CD14-positive monocyte (primary cell): ENCODE measurements around the gene SLC4A1. TPM values are rescaled to one million over a fixed set of nuclear protein-coding genes. Genes with fewer than 3 reads are reported as not detected.

Source experiments
- DNase-seq, 3 donors: peaks; one replicate each; pipeline ENCODE4 v3.0.0-alpha.2; 2011 to 2022
- H2AFZ ChIP-seq: 2 replicates; pipeline ENCODE4 v1.6.0; 2012; ENCODE audit warnings: mild to moderate bottlenecking, low read depth, low read length, inconsistent platforms; ENCODE audit not compliant: insufficient read depth, poor library complexity, severe bottlenecking
- H3K27ac ChIP-seq, 2 donors: 1 replicate in 1 of 2; 2 replicates in 1 of 2; pipeline ENCODE4 v1.5.1; 2012 to 2013; ENCODE audit warnings: low read length in 2 of 2, control low read depth in 1 of 2, inconsistent platforms in 1 of 2, low read depth in 1 of 2, mild to moderate bottlenecking in 1 of 2
- H3K27me3 ChIP-seq, 2 donors: one replicate each; pipeline versions ENCODE4 v1.6.0 to v1.6.1; 2011 to 2013; ENCODE audit warnings: low read length in 2 of 2; ENCODE audit not compliant: control insufficient read depth in 2 of 2, insufficient read depth in 2 of 2
- H3K36me3 ChIP-seq, 2 donors: replicated peaks in 1 of 2; 1 replicate in 1 of 2; 2 replicates in 1 of 2; pipeline versions ENCODE4 v1.5.1 to v1.6.1; 2012 to 2013; ENCODE audit warnings: low read length in 2 of 2, control low read depth in 1 of 2, inconsistent platforms in 1 of 2, mild to moderate bottlenecking in 1 of 2; ENCODE audit not compliant: insufficient read depth in 2 of 2, control insufficient read depth in 1 of 2
- H3K4me1 ChIP-seq, 2 donors: 1 replicate in 1 of 2; 2 replicates in 1 of 2; pipeline versions ENCODE4 v1.5.1 to v1.6.1; 2012 to 2013; ENCODE audit warnings: low read length in 2 of 2, control low read depth in 1 of 2, inconsistent platforms in 1 of 2, mild to moderate bottlenecking in 1 of 2, moderate library complexity in 1 of 2; ENCODE audit not compliant: insufficient read depth in 2 of 2, control insufficient read depth in 1 of 2
- H3K4me2 ChIP-seq: replicated peaks from 2 replicates; pipeline ENCODE3; 2012; ENCODE audit warnings: low read length, moderate library complexity, mild to moderate bottlenecking; ENCODE audit not compliant: poor library complexity, severe bottlenecking; ENCODE audit errors: extremely low read depth
- H3K4me3 ChIP-seq, 3 experiments: fragments of 200-600 bp in 1 of 3; sonication (generic) in 1 of 3; replicated peaks in 1 of 3; 1 replicate in 2 of 3; 2 replicates in 1 of 3; pipeline ENCODE4 v1.5.1; 2011 to 2013; ENCODE audit warnings: low read length in 3 of 3, mild to moderate bottlenecking in 3 of 3, control low read depth in 2 of 3, low read depth in 2 of 3, inconsistent platforms in 1 of 3, moderate library complexity in 1 of 3
- H3K79me2 ChIP-seq: 2 replicates; pipeline ENCODE4 v1.6.0; 2012; ENCODE audit warnings: mild to moderate bottlenecking, control low read depth, inconsistent platforms, low read length, moderate library complexity; ENCODE audit not compliant: insufficient read depth
- H3K9ac ChIP-seq: 2 replicates; pipeline ENCODE4 v1.6.0; 2017; ENCODE audit warnings: low read length, mild to moderate bottlenecking; ENCODE audit not compliant: insufficient read depth, poor library complexity, severe bottlenecking
- H3K9me3 ChIP-seq, 2 donors: replicated peaks in 1 of 2; 1 replicate in 1 of 2; 2 replicates in 1 of 2; pipeline versions ENCODE4 v1.5.1 to v1.6.1; 2012 to 2013; ENCODE audit warnings: low read length in 2 of 2, control low read depth in 1 of 2; ENCODE audit not compliant: control insufficient read depth in 1 of 2, insufficient read depth in 1 of 2
- H4K20me1 ChIP-seq: 2 replicates; pipeline ENCODE4 v1.6.0; 2012; ENCODE audit warnings: mild to moderate bottlenecking, low read length, control low read depth, moderate library complexity; ENCODE audit not compliant: insufficient read depth
- H3K27ac Mint-ChIP-seq, 7 donors: one replicate each; pipeline ENCODE4 v1.8.0; 2020; ENCODE audit warnings: mild to moderate bottlenecking in 7 of 7, mixed read lengths in 7 of 7, moderate library complexity in 6 of 7, inconsistent platforms in 2 of 7
- H3K27me3 Mint-ChIP-seq, 3 donors: one replicate each; pipeline ENCODE4 v1.8.0; 2021 to 2022; ENCODE audit warnings: low read depth in 3 of 3, mild to moderate bottlenecking in 3 of 3, mixed read lengths in 3 of 3, moderate library complexity in 3 of 3, inconsistent platforms in 1 of 3
- H3K36me3 Mint-ChIP-seq, 2 donors: one replicate each; pipeline ENCODE4 v1.8.0; 2020; ENCODE audit warnings: mixed read lengths in 2 of 2, inconsistent platforms in 1 of 2, mild to moderate bottlenecking in 1 of 2
- H3K4me1 Mint-ChIP-seq: one replicate; pipeline ENCODE4 v1.8.0; 2020; ENCODE audit warnings: mild to moderate bottlenecking, mixed read lengths
- H3K4me3 Mint-ChIP-seq, 2 donors: one replicate each; pipeline ENCODE4 v1.8.0; 2020; ENCODE audit warnings: mild to moderate bottlenecking in 2 of 2, mixed read lengths in 2 of 2, moderate library complexity in 1 of 2
- H3K9me3 Mint-ChIP-seq, 7 donors: one replicate each; pipeline ENCODE4 v1.8.0; 2020 to 2022; ENCODE audit warnings: mixed read lengths in 7 of 7, mild to moderate bottlenecking in 6 of 7, moderate library complexity in 6 of 7, inconsistent platforms in 2 of 7
- CTCF ChIP-seq: fragments of 200-600 bp; IDR thresholded peaks from one replicate; pipeline ENCODE4 v1.8.0; 2022; ENCODE audit warnings: antibody characterized with exemption, mild to moderate bottlenecking
- WGBS: methylation state at CpG from one replicate; pipeline ENCODE4 v1.1.5; 2013; ENCODE audit warnings: missing lambda C conversion rate; ENCODE audit not compliant: insufficient coverage; 5-methylcytosine and 5-hydroxymethylcytosine counted together
- intact Hi-C, 2 donors: fragments of 100-400 bp; cut with micrococcal nuclease; formaldehyde crosslinking; loops; one replicate each; pipeline versions ENCODE4 v1.15.0 to v1.15.1; 2023
- polyA plus RNA-seq, 3 donors: library from polyadenylated mRNA; depleted of rRNA in 1 of 3; unstranded in 2 of 3; stranded (reverse) in 1 of 3; fragments of 300-500 nt in 2 of 3; fragments of >200 nt in 1 of 3; fragmentation: Illumina TruSeq in 2 of 3; gene quantifications; 1 replicate in 2 of 3; 2 replicates in 1 of 3; pipeline ENCODE4 v1.2.3, GENCODE V29; 2012 to 2021

Gene SLC4A1
- polyA plus RNA-seq, 3 donors: 0.04 TPM; not detected in 2

- peaks cover 33% of the 10 kb centered on the region for H3K4me1 Mint-ChIP-seq
- H3K36me3 ChIP-seq: no peaks in the 10 kb centered on the region
- H3K36me3 Mint-ChIP-seq: peaks cover 5 to 12% of the 10 kb centered on the region in 2 donors
- no peak overlapping the region for H2AFZ ChIP-seq
- no CpG with 5 or more reads among the region's 5 CpGs for WGBS
- no peak for TF ChIP-seq CTCF
- no peaks in the 10 kb centered on the region for H3K79me2 ChIP-seq
- no peak overlapping the region for H3K9ac ChIP-seq
- H3K4me2 ChIP-seq: no peak overlapping the region
- H3K27me3 ChIP-seq: peaks cover 30 to 69% of the 10 kb centered on the region in 2 donors
- H3K4me3 ChIP-seq: no peak overlapping the region
- peaks cover 0 to 14% (median 8%) of the 10 kb centered on the region in 7 donors for H3K9me3 Mint-ChIP-seq
- no peaks in the 10 kb centered on the region for H4K20me1 ChIP-seq
- H3K4me3 Mint-ChIP-seq: no peak overlapping the region
- no peak overlapping the region for H3K27ac ChIP-seq
- peaks cover 62 to 76% (median 70%) of the 10 kb centered on the region in 3 donors for H3K27me3 Mint-ChIP-seq
- peaks cover 20 to 26% of the 10 kb centered on the region in 2 donors for H3K4me1 ChIP-seq
- H3K9me3 ChIP-seq: peaks cover 0 to 10% of the 10 kb centered on the region in 2 donors
- no peak for DNase-seq
- intact Hi-C loops: no loop called here
- no peak overlapping the region for H3K27ac Mint-ChIP-seq
Observed at GRCh38 chr17:44311562-44312181, 43.7 kb upstream of the SLC4A1 start.

DNA sequence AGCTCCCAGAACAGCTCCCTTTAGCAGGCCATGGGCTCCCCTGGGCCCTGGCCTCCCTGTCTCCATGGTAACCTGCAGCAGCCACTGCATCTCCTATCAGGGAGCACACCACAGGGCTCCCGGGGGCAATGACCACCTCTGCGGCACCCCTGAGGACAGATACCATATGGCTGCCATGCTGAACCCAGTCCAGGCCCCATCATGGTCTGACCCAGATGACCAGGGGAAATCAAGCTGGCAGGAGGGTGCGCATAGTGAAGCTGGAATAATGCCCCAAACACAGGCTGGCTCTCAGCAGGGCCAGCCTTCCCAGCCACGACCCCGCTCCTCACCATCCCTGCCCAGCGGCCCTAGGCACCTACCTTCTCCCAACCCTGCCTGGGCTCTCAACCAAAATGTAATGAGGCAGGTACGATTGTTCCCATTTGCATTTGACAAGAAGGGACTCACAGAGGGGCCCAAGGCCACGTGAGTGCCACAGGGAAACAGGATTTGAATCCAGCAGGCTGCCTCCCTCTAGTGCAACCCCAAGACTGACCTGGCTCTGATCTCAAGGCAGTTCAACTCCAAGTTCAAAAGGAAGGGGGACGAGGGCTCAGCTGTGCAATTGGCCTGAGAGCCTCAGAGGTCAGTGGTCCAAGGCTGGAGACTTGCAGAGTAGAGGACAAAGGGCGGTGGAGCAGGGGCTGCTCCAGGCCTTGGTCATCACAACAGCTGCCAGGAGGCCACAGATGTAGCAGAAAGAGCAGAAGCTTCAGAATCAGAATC, 42.9 kb upstream of the SLC4A1 start:
- no peak for DNase-seq
- Histone ChIP-seq H3K79me2 (no peaks in the 10 kb centered on the region), H3K27me3 (peaks cover 22 to 60% of the 10 kb centered on the region in 2 donors), H2AFZ (no peak overlapping the region), H3K27ac (no peak overlapping the region), H3K4me3 (no peak overlapping the region), H3K36me3 (no peaks in the 10 kb centered on the region), H3K4me1 (peaks cover 20 to 22% of the 10 kb centered on the region in 2 donors), H3K9me3 (peaks cover 0 to 3% of the 10 kb centered on the region in 2 donors), H3K9ac (no peak overlapping the region), H4K20me1 (no peaks in the 10 kb centered on the region), H3K4me2 (no peak overlapping the region)
- H3K4me1 Mint-ChIP-seq: peaks cover 25% of the 10 kb centered on the region
- H3K27me3 Mint-ChIP-seq: peaks cover 61 to 76% (median 69%) of the 10 kb centered on the region in 3 donors
- TF ChIP-seq CTCF: no peak
- peaks cover 0 to 6% (median 4%) of the 10 kb centered on the region in 7 donors for H3K9me3 Mint-ChIP-seq
- no peak overlapping the region for H3K4me3 Mint-ChIP-seq
- H3K36me3 Mint-ChIP-seq: peaks cover 4 to 8% of the 10 kb centered on the region in 2 donors
- WGBS: 93% methylated on average over 10 of the region's 10 CpGs
- no peak overlapping the region for H3K27ac Mint-ChIP-seq
- intact Hi-C loops: no loop called here
